CD14-positive monocyte (primary cell): Measurements from ENCODE around the gene LBX1. TPM values are rescaled to one million over a fixed set of nuclear protein-coding genes. Genes with fewer than 3 reads are reported as not detected.

Experiments
- DNase-seq, 3 donors: peaks; one replicate each; pipeline ENCODE4 v3.0.0-alpha.2; 2011 to 2022
- H2AFZ ChIP-seq: 2 replicates; pipeline ENCODE4 v1.6.0; 2012; ENCODE audit warnings: mild to moderate bottlenecking, low read depth, low read length, inconsistent platforms; ENCODE audit not compliant: insufficient read depth, poor library complexity, severe bottlenecking
- H3K27ac ChIP-seq, 2 donors: 1 replicate in 1 of 2; 2 replicates in 1 of 2; pipeline ENCODE4 v1.5.1; 2012 to 2013; ENCODE audit warnings: low read length in 2 of 2, control low read depth in 1 of 2, inconsistent platforms in 1 of 2, low read depth in 1 of 2, mild to moderate bottlenecking in 1 of 2
- H3K27me3 ChIP-seq, 2 donors: one replicate each; pipeline versions ENCODE4 v1.6.0 to v1.6.1; 2011 to 2013; ENCODE audit warnings: low read length in 2 of 2; ENCODE audit not compliant: control insufficient read depth in 2 of 2, insufficient read depth in 2 of 2
- H3K36me3 ChIP-seq, 2 donors: replicated peaks in 1 of 2; 1 replicate in 1 of 2; 2 replicates in 1 of 2; pipeline versions ENCODE4 v1.5.1 to v1.6.1; 2012 to 2013; ENCODE audit warnings: low read length in 2 of 2, control low read depth in 1 of 2, inconsistent platforms in 1 of 2, mild to moderate bottlenecking in 1 of 2; ENCODE audit not compliant: insufficient read depth in 2 of 2, control insufficient read depth in 1 of 2
- H3K4me1 ChIP-seq, 2 donors: 1 replicate in 1 of 2; 2 replicates in 1 of 2; pipeline versions ENCODE4 v1.5.1 to v1.6.1; 2012 to 2013; ENCODE audit warnings: low read length in 2 of 2, control low read depth in 1 of 2, inconsistent platforms in 1 of 2, mild to moderate bottlenecking in 1 of 2, moderate library complexity in 1 of 2; ENCODE audit not compliant: insufficient read depth in 2 of 2, control insufficient read depth in 1 of 2
- H3K4me2 ChIP-seq: replicated peaks from 2 replicates; pipeline ENCODE3; 2012; ENCODE audit warnings: low read length, moderate library complexity, mild to moderate bottlenecking; ENCODE audit not compliant: poor library complexity, severe bottlenecking; ENCODE audit errors: extremely low read depth
- H3K4me3 ChIP-seq, 3 experiments: fragments of 200-600 bp in 1 of 3; sonication (generic) in 1 of 3; replicated peaks in 1 of 3; 1 replicate in 2 of 3; 2 replicates in 1 of 3; pipeline ENCODE4 v1.5.1; 2011 to 2013; ENCODE audit warnings: low read length in 3 of 3, mild to moderate bottlenecking in 3 of 3, control low read depth in 2 of 3, low read depth in 2 of 3, inconsistent platforms in 1 of 3, moderate library complexity in 1 of 3
- H3K79me2 ChIP-seq: 2 replicates; pipeline ENCODE4 v1.6.0; 2012; ENCODE audit warnings: mild to moderate bottlenecking, control low read depth, inconsistent platforms, low read length, moderate library complexity; ENCODE audit not compliant: insufficient read depth
- H3K9ac ChIP-seq: 2 replicates; pipeline ENCODE4 v1.6.0; 2017; ENCODE audit warnings: low read length, mild to moderate bottlenecking; ENCODE audit not compliant: insufficient read depth, poor library complexity, severe bottlenecking
- H3K9me3 ChIP-seq, 2 donors: replicated peaks in 1 of 2; 1 replicate in 1 of 2; 2 replicates in 1 of 2; pipeline versions ENCODE4 v1.5.1 to v1.6.1; 2012 to 2013; ENCODE audit warnings: low read length in 2 of 2, control low read depth in 1 of 2; ENCODE audit not compliant: control insufficient read depth in 1 of 2, insufficient read depth in 1 of 2
- H4K20me1 ChIP-seq: 2 replicates; pipeline ENCODE4 v1.6.0; 2012; ENCODE audit warnings: mild to moderate bottlenecking, low read length, control low read depth, moderate library complexity; ENCODE audit not compliant: insufficient read depth
- H3K27ac Mint-ChIP-seq, 7 donors: one replicate each; pipeline ENCODE4 v1.8.0; 2020; ENCODE audit warnings: mild to moderate bottlenecking in 7 of 7, mixed read lengths in 7 of 7, moderate library complexity in 6 of 7, inconsistent platforms in 2 of 7
- H3K27me3 Mint-ChIP-seq, 3 donors: one replicate each; pipeline ENCODE4 v1.8.0; 2021 to 2022; ENCODE audit warnings: low read depth in 3 of 3, mild to moderate bottlenecking in 3 of 3, mixed read lengths in 3 of 3, moderate library complexity in 3 of 3, inconsistent platforms in 1 of 3
- H3K36me3 Mint-ChIP-seq, 2 donors: one replicate each; pipeline ENCODE4 v1.8.0; 2020; ENCODE audit warnings: mixed read lengths in 2 of 2, inconsistent platforms in 1 of 2, mild to moderate bottlenecking in 1 of 2
- H3K4me1 Mint-ChIP-seq: one replicate; pipeline ENCODE4 v1.8.0; 2020; ENCODE audit warnings: mild to moderate bottlenecking, mixed read lengths
- H3K4me3 Mint-ChIP-seq, 2 donors: one replicate each; pipeline ENCODE4 v1.8.0; 2020; ENCODE audit warnings: mild to moderate bottlenecking in 2 of 2, mixed read lengths in 2 of 2, moderate library complexity in 1 of 2
- H3K9me3 Mint-ChIP-seq, 7 donors: one replicate each; pipeline ENCODE4 v1.8.0; 2020 to 2022; ENCODE audit warnings: mixed read lengths in 7 of 7, mild to moderate bottlenecking in 6 of 7, moderate library complexity in 6 of 7, inconsistent platforms in 2 of 7
- WGBS: methylation state at CpG from one replicate; pipeline ENCODE4 v1.1.5; 2013; ENCODE audit warnings: missing lambda C conversion rate; ENCODE audit not compliant: insufficient coverage; 5-methylcytosine and 5-hydroxymethylcytosine counted together
- intact Hi-C, 2 donors: fragments of 100-400 bp; cut with micrococcal nuclease; formaldehyde crosslinking; loops; one replicate each; pipeline versions ENCODE4 v1.15.0 to v1.15.1; 2023
- polyA plus RNA-seq, 3 donors: library from polyadenylated mRNA; depleted of rRNA in 1 of 3; unstranded in 2 of 3; stranded (reverse) in 1 of 3; fragments of 300-500 nt in 2 of 3; fragments of >200 nt in 1 of 3; fragmentation: Illumina TruSeq in 2 of 3; gene quantifications; 1 replicate in 2 of 3; 2 replicates in 1 of 3; pipeline ENCODE4 v1.2.3, GENCODE V29; 2012 to 2021
- TF ChIP-seq, protein P1 (sequence below): fragments of 200-600 bp; IDR thresholded peaks from one replicate; pipeline ENCODE4 v1.8.0; 2022; ENCODE audit warnings: antibody characterized with exemption, mild to moderate bottlenecking

Gene LBX1
- polyA plus RNA-seq, 3 donors: not detected

DNA sequence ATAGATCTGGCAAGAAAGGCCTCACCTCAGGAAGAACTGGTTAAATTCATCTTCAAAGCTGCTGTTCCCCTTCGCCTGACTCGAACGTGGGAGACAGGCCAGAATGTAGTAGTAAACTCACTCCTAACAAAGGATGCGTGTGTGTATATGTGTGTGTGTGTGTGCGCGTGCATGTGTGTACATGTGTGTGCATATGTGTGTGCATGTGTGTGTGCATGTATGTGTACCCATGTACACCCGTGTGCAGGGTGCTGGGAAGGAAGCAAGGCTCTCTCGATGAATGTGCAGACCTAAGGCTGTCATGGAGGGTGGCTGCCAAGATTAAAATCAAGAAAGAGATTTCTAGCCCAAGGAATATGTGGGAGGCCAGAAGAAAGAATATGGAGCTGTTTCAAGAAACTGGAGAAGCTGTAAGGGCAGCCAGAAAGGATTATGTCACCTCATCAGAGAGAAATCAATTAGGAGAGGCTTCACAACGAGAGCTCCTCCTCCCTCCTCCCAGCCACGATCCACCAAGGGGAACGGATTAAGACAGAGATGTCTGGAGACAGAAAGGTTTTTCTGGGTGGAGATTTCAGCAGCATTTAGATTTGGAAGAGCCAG, 34.0 kb upstream of the LBX1 start:
- Histone ChIP-seq H3K4me3 (no peak overlapping the region), H3K36me3 (no peaks in the 10 kb centered on the region), H3K27ac (no peak overlapping the region), H3K9ac (no peak overlapping the region), H3K79me2 (no peaks in the 10 kb centered on the region), H3K4me1 (no peaks in the 10 kb centered on the region), H3K9me3 (peaks cover 0 to 2% of the 10 kb centered on the region in 2 donors), H3K4me2 (no peak overlapping the region), H2AFZ (no peak overlapping the region), H3K27me3 (peaks cover 3 to 25% of the 10 kb centered on the region in 2 donors), H4K20me1 (no peaks in the 10 kb centered on the region)
- no peak for DNase-seq
- peak overlapping the region in 1 of 2 donors; percentile 8 for H3K4me3 Mint-ChIP-seq
- intact Hi-C loops: no loop called here
- H3K27ac Mint-ChIP-seq: no peak overlapping the region
- peaks cover 0 to 8% (median 1%) of the 10 kb centered on the region in 7 donors for H3K9me3 Mint-ChIP-seq
- TF ChIP-seq, protein P1, sequence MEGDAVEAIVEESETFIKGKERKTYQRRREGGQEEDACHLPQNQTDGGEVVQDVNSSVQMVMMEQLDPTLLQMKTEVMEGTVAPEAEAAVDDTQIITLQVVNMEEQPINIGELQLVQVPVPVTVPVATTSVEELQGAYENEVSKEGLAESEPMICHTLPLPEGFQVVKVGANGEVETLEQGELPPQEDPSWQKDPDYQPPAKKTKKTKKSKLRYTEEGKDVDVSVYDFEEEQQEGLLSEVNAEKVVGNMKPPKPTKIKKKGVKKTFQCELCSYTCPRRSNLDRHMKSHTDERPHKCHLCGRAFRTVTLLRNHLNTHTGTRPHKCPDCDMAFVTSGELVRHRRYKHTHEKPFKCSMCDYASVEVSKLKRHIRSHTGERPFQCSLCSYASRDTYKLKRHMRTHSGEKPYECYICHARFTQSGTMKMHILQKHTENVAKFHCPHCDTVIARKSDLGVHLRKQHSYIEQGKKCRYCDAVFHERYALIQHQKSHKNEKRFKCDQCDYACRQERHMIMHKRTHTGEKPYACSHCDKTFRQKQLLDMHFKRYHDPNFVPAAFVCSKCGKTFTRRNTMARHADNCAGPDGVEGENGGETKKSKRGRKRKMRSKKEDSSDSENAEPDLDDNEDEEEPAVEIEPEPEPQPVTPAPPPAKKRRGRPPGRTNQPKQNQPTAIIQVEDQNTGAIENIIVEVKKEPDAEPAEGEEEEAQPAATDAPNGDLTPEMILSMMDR: no peak
- peaks cover 33 to 52% (median 45%) of the 10 kb centered on the region in 3 donors for H3K27me3 Mint-ChIP-seq
- WGBS: 93% methylated on average over 7 of the region's 11 CpGs
- no peaks in the 10 kb centered on the region for H3K36me3 Mint-ChIP-seq
- no peaks in the 10 kb centered on the region for H3K4me1 Mint-ChIP-seq

DNA sequence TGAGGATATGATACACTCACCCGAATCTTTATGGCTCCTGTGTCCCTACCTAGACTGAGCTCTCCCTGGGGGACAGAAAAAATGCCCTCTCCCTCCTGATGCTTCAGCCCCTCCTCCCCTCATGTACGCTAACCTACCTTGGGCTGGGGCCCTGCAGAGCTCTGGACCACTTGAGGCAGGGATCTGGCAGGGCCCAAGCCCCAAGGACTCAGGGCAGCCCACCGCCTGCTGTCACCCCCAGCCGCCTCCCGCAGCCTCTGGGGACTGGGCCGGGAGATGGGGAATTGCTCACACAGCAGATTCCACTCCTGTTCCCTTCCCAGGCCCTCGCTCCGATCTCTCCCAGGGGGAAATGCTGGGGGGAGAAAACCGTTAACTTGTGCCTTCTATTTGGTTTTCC, 32.9 kb upstream of the LBX1 start:
- H3K27me3 Mint-ChIP-seq: peaks cover 36 to 51% (median 38%) of the 10 kb centered on the region in 3 donors
- H3K27me3 ChIP-seq: peaks cover 3 to 31% of the 10 kb centered on the region in 2 donors
- no peaks in the 10 kb centered on the region for H3K36me3 Mint-ChIP-seq

More for the DNA sequence above, 32.9 kb upstream of the LBX1 start:
- H2AFZ ChIP-seq: no peak overlapping the region
- intact Hi-C loops: no loop called here
- no peak overlapping the region for H3K27ac ChIP-seq
- DNase-seq: no peak
- H3K4me3 ChIP-seq: no peak overlapping the region
- WGBS: 93% methylated on average over 5 of the region's 9 CpGs
- peaks cover 0 to 5% of the 10 kb centered on the region in 2 donors for H3K9me3 ChIP-seq
- H4K20me1 ChIP-seq: no peaks in the 10 kb centered on the region
- H3K9ac ChIP-seq: no peak overlapping the region
- H3K4me3 Mint-ChIP-seq: no peak overlapping the region
- H3K4me1 Mint-ChIP-seq: no peaks in the 10 kb centered on the region
- TF ChIP-seq, protein P1: no peak
- no peaks in the 10 kb centered on the region for H3K79me2 ChIP-seq
- no peaks in the 10 kb centered on the region for H3K36me3 ChIP-seq
- no peak overlapping the region for H3K4me2 ChIP-seq
- H3K4me1 ChIP-seq: no peaks in the 10 kb centered on the region
- peaks cover 0 to 12% (median 6%) of the 10 kb centered on the region in 7 donors for H3K9me3 Mint-ChIP-seq
- H3K27ac Mint-ChIP-seq: no peak overlapping the region
